B cell (primary cell): ENCODE measurements around the gene LIPM. TPM values are rescaled to one million over a fixed set of nuclear protein-coding genes. Genes with fewer than 3 reads are reported as not detected.

ENCODE experiments used
- ATAC-seq: fragments of 200-7000 bp; cut with Tn5 transposase; one replicate; pipeline ENCODE4 v1.10.0; 2021; ENCODE audit warnings: low read depth, mild to moderate bottlenecking, moderate number of reproducible peaks, moderate library complexity
- CTCF ChIA-PET: fragments of 350-600 bp; sonication (Branson Sonifier 250); formaldehyde crosslinking; loops from one replicate; lab custom pipeline; 2021; ENCODE audit warnings: antibody characterized with exemption, inconsistent platforms; lab: Charles Lee
- POLR2A ChIA-PET: fragments of 350-600 bp; sonication (Branson Sonifier 250); formaldehyde crosslinking; loops from one replicate; lab custom pipeline; 2021; ENCODE audit warnings: antibody characterized with exemption; lab: Charles Lee
- DNase-seq: peaks from one replicate; pipeline ENCODE4 v3.0.0; 2013
- H2AFZ ChIP-seq: 2 replicates; pipeline ENCODE4 v1.6.1; 2012; ENCODE audit warnings: mild to moderate bottlenecking, low read depth, low read length; ENCODE audit not compliant: insufficient read depth, poor library complexity, severe bottlenecking
- H3K27ac ChIP-seq, 2 donors: 1 replicate in 1 of 2; 2 replicates in 1 of 2; pipeline ENCODE4 v1.5.1; 2012 to 2013; ENCODE audit warnings: low read length in 2 of 2, mild to moderate bottlenecking in 2 of 2, moderate library complexity in 1 of 2
- H3K27me3 ChIP-seq, 4 experiments: fragments of 200-600 bp in 1 of 4; sonication (generic) in 1 of 4; replicated peaks in 1 of 4; 1 replicate in 2 of 4; 2 replicates in 2 of 4; pipeline versions ENCODE4 v1.6.1 to v1.7.0; 2013 to 2016; ENCODE audit warnings: low read length in 3 of 4, mild to moderate bottlenecking in 2 of 4, mixed read lengths in 1 of 4, moderate library complexity in 1 of 4; ENCODE audit not compliant: insufficient read depth in 4 of 4, control insufficient read depth in 3 of 4; ENCODE audit errors: control extremely low read depth in 1 of 4
- H3K36me3 ChIP-seq, 2 experiments: replicated peaks in 1 of 2; 1 replicate in 1 of 2; 2 replicates in 1 of 2; pipeline versions ENCODE4 v1.6.1 to v1.7.1; 2013; ENCODE audit warnings: low read length in 1 of 2; ENCODE audit not compliant: insufficient read depth in 2 of 2, control insufficient read depth in 1 of 2; ENCODE audit errors: control extremely low read depth in 1 of 2, extremely low read depth in 1 of 2
- H3K4me1 ChIP-seq, 2 donors: fragments of 200-600 bp in 1 of 2; sonication (generic) in 1 of 2; 1 replicate in 1 of 2; 2 replicates in 1 of 2; pipeline versions ENCODE4 v1.5.1 to v1.6.1; 2013 to 2017; ENCODE audit warnings: low read length in 2 of 2; ENCODE audit not compliant: control insufficient read depth in 2 of 2, insufficient read depth in 2 of 2
- H3K4me2 ChIP-seq: replicated peaks from 2 replicates; pipeline ENCODE3; 2012; ENCODE audit warnings: mild to moderate bottlenecking, low read depth, low read length; ENCODE audit not compliant: poor library complexity, severe bottlenecking
- H3K4me3 ChIP-seq, 5 experiments: fragments of 200-600 bp in 1 of 5; sonication (generic) in 1 of 5; 1 replicate in 3 of 5; 2 replicates in 2 of 5; pipeline versions ENCODE4 v1.5.1 to v1.7.0; 2011 to 2016; ENCODE audit warnings: low read length in 4 of 5, mild to moderate bottlenecking in 4 of 5, low read depth in 2 of 5, control low read depth in 1 of 5, moderate library complexity in 1 of 5; ENCODE audit not compliant: insufficient read depth in 1 of 5; ENCODE audit errors: control extremely low read depth in 1 of 5, extremely low read depth in 1 of 5
- H3K79me2 ChIP-seq: fragments of 200-600 bp; sonication (generic); one replicate; pipeline ENCODE4 v1.6.0; 2016; ENCODE audit warnings: low read length; ENCODE audit not compliant: control insufficient read depth, insufficient read depth
- H3K9ac ChIP-seq: fragments of 200-600 bp; sonication (generic); 2 replicates; pipeline ENCODE4 v1.6.1; 2017; ENCODE audit warnings: mild to moderate bottlenecking, low read length, moderate library complexity
- H3K9me3 ChIP-seq, 3 donors: one replicate each; pipeline versions ENCODE4 v1.6.1 to v1.7.1; 2013; ENCODE audit warnings: low read length in 2 of 3; ENCODE audit not compliant: control insufficient read depth in 2 of 3, insufficient read depth in 1 of 3; ENCODE audit errors: control extremely low read depth in 1 of 3
- H4K20me1 ChIP-seq: 2 replicates; pipeline ENCODE4 v1.6.0; 2012; ENCODE audit warnings: mild to moderate bottlenecking, low read length; ENCODE audit not compliant: insufficient read depth, control insufficient read depth, poor library complexity, severe bottlenecking
- H3K27ac Mint-ChIP-seq: one replicate; pipeline ENCODE4 v1.8.0; 2021; ENCODE audit warnings: mixed read lengths
- H3K27me3 Mint-ChIP-seq: one replicate; pipeline ENCODE4 v1.8.0; 2021; ENCODE audit warnings: mixed read lengths
- H3K4me1 Mint-ChIP-seq: one replicate; pipeline ENCODE4 v1.8.0; 2021; ENCODE audit warnings: mixed read lengths
- H3K4me3 Mint-ChIP-seq: one replicate; pipeline ENCODE4 v1.8.0; 2021; ENCODE audit warnings: mixed read lengths
- H3K9me3 Mint-ChIP-seq: one replicate; pipeline ENCODE4 v1.8.0; 2022; ENCODE audit warnings: mixed read lengths; ENCODE audit not compliant: insufficient read depth
- CTCF ChIP-seq: fragments of 200-600 bp; IDR thresholded peaks from one replicate; pipeline ENCODE4 v1.8.0; 2022; ENCODE audit warnings: antibody characterized with exemption, mild to moderate bottlenecking
- EZH2 ChIP-seq: IDR thresholded peaks from 2 replicates; pipeline ENCODE4 v1.6.1; 2012; ENCODE audit warnings: borderline replicate concordance, low read depth, mild to moderate bottlenecking, moderate library complexity, low read length; ENCODE audit not compliant: insufficient read depth, poor library complexity, severe bottlenecking
- WGBS: methylation state at CpG from one replicate; pipeline ENCODE4 v1.1.5; 2013; ENCODE audit warnings: missing lambda C conversion rate; ENCODE audit not compliant: insufficient coverage; 5-methylcytosine and 5-hydroxymethylcytosine counted together
- intact Hi-C: fragments of 100-400 bp; cut with micrococcal nuclease; formaldehyde crosslinking; loops from one replicate; pipeline ENCODE4 v1.10.0; 2022
- polyA plus RNA-seq: library from polyadenylated mRNA; depleted of rRNA; stranded (reverse); fragments of >200 nt; gene quantifications from 2 replicates; pipeline ENCODE4 v1.2.3, GENCODE V29; 2012
- total RNA-seq, 2 donors: library from RNA; stranded (reverse); fragments of 120-200 nt in 1 of 2; gene quantifications; 1 replicate in 1 of 2; 2 replicates in 1 of 2; pipeline versions ENCODE4 v1.2.3 to v1.2.4, GENCODE V29; 2013 to 2022

The LIPM gene
- total and polyA plus RNA-seq, 2 donors (not counting 1 experiment from before 2014, with no cell fraction given), result not detected

- no peak for DNase-seq
- no peak overlapping the region for H3K27ac Mint-ChIP-seq
- ATAC-seq, result no peak
- no peaks in the 10 kb centered on the region for H3K4me1 Mint-ChIP-seq
- H3K9ac ChIP-seq, result no peak overlapping the region
- no peaks in the 10 kb centered on the region for H3K4me1 ChIP-seq
- CTCF ChIA-PET, result interaction anchor here (1.0 to 5.9 kb wide), 3 partner anchors 22 to 76 kb away, joined by 3 to 49 read pairs (median 5); no protein-coding TSS in a partner anchor
- POLR2A ChIA-PET, result no interaction called here
- no peak for TF ChIP-seq EZH2
- TF ChIP-seq CTCF, result no peak
- H3K4me2 ChIP-seq, result no peak overlapping the region
- H3K27me3 ChIP-seq, result no peaks in the 10 kb centered on the region
- no peak overlapping the region for H3K4me3 Mint-ChIP-seq
- intact Hi-C loops, result no loop called here
- no peak overlapping the region for H3K27ac ChIP-seq
- no peak overlapping the region for H3K4me3 ChIP-seq
- no peak overlapping the region for H2AFZ ChIP-seq
- no peaks in the 10 kb centered on the region for H4K20me1 ChIP-seq
- H3K79me2 ChIP-seq, result no peaks in the 10 kb centered on the region
- H3K27me3 Mint-ChIP-seq, result no peaks in the 10 kb centered on the region
- no peaks in the 10 kb centered on the region for H3K9me3 Mint-ChIP-seq
- H3K36me3 ChIP-seq, result no peaks in the 10 kb centered on the region
- H3K9me3 ChIP-seq, result no peaks in the 10 kb centered on the region
These were observed 55.3 kb downstream of the LIPM start for GRCh38 chr10:88857831-88858230.

DNA sequence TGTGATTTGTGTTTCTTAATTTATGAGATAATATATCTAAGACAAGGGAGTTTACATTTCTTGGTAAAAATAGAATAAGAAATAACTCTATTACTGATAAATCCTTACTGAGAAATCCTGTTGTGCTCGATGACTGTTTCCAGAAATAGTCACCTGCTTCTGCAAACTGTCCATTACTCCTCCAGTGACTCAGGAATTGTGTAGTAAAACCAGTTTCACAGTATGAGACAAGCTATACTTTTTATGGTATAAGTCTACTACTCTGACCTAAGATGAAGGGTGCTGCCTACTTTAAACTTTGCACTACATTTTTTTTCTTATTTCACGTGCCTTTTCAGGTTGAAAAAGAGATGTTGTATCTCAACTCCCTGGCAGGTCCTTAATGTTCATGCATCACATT lies 56.0 kb downstream of the LIPM start:
- H4K20me1 ChIP-seq, result no peaks in the 10 kb centered on the region
- ATAC-seq, result no peak
- no peak overlapping the region for H2AFZ ChIP-seq
- H3K27ac ChIP-seq, result no peak overlapping the region
- no peaks in the 10 kb centered on the region for H3K27me3 ChIP-seq
- Mint-ChIP-seq H3K4me3 (no peak overlapping the region), H3K9me3 (no peaks in the 10 kb centered on the region), H3K4me1 (no peaks in the 10 kb centered on the region), H3K27me3 (no peaks in the 10 kb centered on the region), H3K27ac (no peak overlapping the region)
- intact Hi-C loops, result no loop called here
- no peak overlapping the region for H3K4me3 ChIP-seq
- no peaks in the 10 kb centered on the region for H3K79me2 ChIP-seq
- DNase-seq, result no peak
- CTCF ChIA-PET, result interaction anchor here (1.0 kb wide), 1 partner anchor 75 kb away, joined by 3 read pairs; no protein-coding TSS in a partner anchor
- WGBS, result no CpG with 5 or more reads among the region's 2 CpGs
- POLR2A ChIA-PET, result no interaction called here
- H3K9ac ChIP-seq, result no peak overlapping the region
- H3K4me1 ChIP-seq, result no peaks in the 10 kb centered on the region
- TF ChIP-seq CTCF (no peak), EZH2 (no peak)
- no peaks in the 10 kb centered on the region for H3K9me3 ChIP-seq
- no peak overlapping the region for H3K4me2 ChIP-seq
- H3K36me3 ChIP-seq, result no peaks in the 10 kb centered on the region
